Measurements from ENCODE around the gene KCNK16.

GRCh38 chr6:39333644-39334438 lies 11.3 kb upstream of the KCNK16 start:
- no peak for TF ChIP-seq CTCF (IDR thresholded peaks at IDR 0.05; ENCODE audit: poor library complexity, severe bottlenecking)
- no peak for TF ChIP-seq EZH2 (IDR thresholded peaks at IDR 0.05; ENCODE audit: borderline replicate concordance, insufficient read depth, low read length, poor library complexity, severe bottlenecking)
- no peak for TF ChIP-seq RAD21 (conservative IDR thresholded peaks at IDR 0.05)
- TF ChIP-seq REST (IDR thresholded peaks at IDR 0.05; ENCODE audit: borderline replicate concordance): no peak
- no peak for TF ChIP-seq SMC3 (conservative IDR thresholded peaks at IDR 0.05; ENCODE audit: poor library complexity)
- no peak for TF ChIP-seq EP300 (conservative IDR thresholded peaks at IDR 0.05; ENCODE audit: poor library complexity, severe bottlenecking)
- TF ChIP-seq POLR2AphosphoS5 (IDR thresholded peaks at IDR 0.05): no peak
- no peak for TF ChIP-seq MXI1 (conservative IDR thresholded peaks at IDR 0.05; ENCODE audit: poor library complexity, severe bottlenecking)
- no peak for TF ChIP-seq TAF1 (IDR thresholded peaks at IDR 0.05; ENCODE audit: low read depth)
